ENCODE data around the gene HEXD.

GRCh38 chr17:82397449-82398335 is 20.5 kb upstream of the HEXD start:
- TF ChIP-seq BACH2 (CRISPR knock-in tag; IDR thresholded peaks at IDR 0.05; ENCODE audit: borderline replicate concordance) = no peak
- TF ChIP-seq CREB5 (CRISPR knock-in tag; IDR thresholded peaks at IDR 0.05; ENCODE audit: low read depth) = no peak
- TF ChIP-seq ZFP3 (CRISPR knock-in tag; IDR thresholded peaks at IDR 0.05) = no peak
- TF ChIP-seq RARB (CRISPR knock-in tag; IDR thresholded peaks at IDR 0.05) = no peak
- no peak for TF ChIP-seq PPARA (CRISPR knock-in tag; IDR thresholded peaks at IDR 0.05; ENCODE audit: borderline replicate concordance)
- TF ChIP-seq ARNTL (CRISPR knock-in tag; IDR thresholded peaks at IDR 0.05; ENCODE audit: borderline replicate concordance, low read depth) = no peak
- TF ChIP-seq, protein P1, sequence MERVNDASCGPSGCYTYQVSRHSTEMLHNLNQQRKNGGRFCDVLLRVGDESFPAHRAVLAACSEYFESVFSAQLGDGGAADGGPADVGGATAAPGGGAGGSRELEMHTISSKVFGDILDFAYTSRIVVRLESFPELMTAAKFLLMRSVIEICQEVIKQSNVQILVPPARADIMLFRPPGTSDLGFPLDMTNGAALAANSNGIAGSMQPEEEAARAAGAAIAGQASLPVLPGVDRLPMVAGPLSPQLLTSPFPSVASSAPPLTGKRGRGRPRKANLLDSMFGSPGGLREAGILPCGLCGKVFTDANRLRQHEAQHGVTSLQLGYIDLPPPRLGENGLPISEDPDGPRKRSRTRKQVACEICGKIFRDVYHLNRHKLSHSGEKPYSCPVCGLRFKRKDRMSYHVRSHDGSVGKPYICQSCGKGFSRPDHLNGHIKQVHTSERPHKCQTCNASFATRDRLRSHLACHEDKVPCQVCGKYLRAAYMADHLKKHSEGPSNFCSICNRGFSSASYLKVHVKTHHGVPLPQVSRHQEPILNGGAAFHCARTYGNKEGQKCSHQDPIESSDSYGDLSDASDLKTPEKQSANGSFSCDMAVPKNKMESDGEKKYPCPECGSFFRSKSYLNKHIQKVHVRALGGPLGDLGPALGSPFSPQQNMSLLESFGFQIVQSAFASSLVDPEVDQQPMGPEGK (CRISPR knock-in tag; IDR thresholded peaks at IDR 0.05; ENCODE audit: borderline replicate concordance) = no peak
- no peak for TF ChIP-seq ZNF8 (CRISPR knock-in tag; IDR thresholded peaks at IDR 0.05)
